ENCODE measurements around the gene OAS2. TPM values are rescaled to one million over a fixed set of nuclear protein-coding genes. Genes with fewer than 3 reads are reported as not detected.

The OAS2 gene
- total and polyA plus RNA-seq, 2 donors (not counting 1 experiment from before 2014, with no cell fraction given) = 2.2 to 3.1 TPM

DNA sequence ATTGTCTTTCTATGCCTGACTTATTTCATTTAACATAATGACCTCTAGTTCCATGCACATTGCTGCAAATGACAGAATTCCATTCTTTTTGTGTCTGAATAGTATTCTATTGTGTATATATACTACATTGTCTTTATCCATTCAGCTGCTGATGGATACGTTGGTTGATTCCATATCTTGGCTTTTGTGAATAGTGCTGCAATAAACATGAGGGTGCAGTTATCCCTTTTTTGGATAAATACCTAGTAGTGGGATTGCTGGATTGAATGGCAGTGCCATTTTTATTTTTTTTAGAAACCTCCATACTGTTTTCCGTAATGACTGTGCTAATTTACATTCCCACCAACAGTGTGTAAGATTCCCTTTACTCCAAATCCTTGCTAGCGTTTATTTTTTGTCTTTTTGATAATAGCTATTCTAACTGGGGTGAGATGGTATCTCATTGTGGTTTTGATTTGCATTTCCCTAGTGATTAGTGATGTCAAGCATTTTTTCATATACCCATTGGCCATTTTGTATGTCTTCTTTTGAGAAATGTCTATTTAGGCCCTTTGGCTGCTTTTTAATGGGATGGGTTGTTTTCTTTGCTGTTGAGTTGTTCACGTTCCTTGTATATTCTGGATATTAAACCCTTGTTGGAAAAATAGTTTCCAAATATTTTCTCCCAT lies 2.3 kb downstream of the OAS2 start:
- Histone ChIP-seq H3K4me2 (ENCODE audit: extremely low read depth, insufficient read depth, low read length) (no peak overlapping the region), H3K9ac (ENCODE audit: insufficient read depth, low read length) (no peak overlapping the region), H3K27me3 (ENCODE audit: control insufficient read depth, insufficient read depth, low read length) (no peaks in the 10 kb centered on the region), H3K27ac (ENCODE audit: insufficient read depth, low read length) (no peak overlapping the region), H2AFZ (ENCODE audit: low read length) (no peak overlapping the region), H3K36me3 (ENCODE audit: control insufficient read depth, insufficient read depth, low read length) (no peaks in the 10 kb centered on the region), H3K9me3 (ENCODE audit: control insufficient read depth, insufficient read depth, low read depth, low read length) (no peaks in the 10 kb centered on the region), H3K79me2 (ENCODE audit: control insufficient read depth, insufficient read depth, low read length) (no peaks in the 10 kb centered on the region), H4K20me1 (ENCODE audit: control insufficient read depth, extremely low read depth, insufficient read depth, low read length) (no peaks in the 10 kb centered on the region), H3K4me3 (replicated peaks in 1 of 4; ENCODE audit: control extremely low read depth in 1 of 4, insufficient read depth in 1 of 4, low read depth in 3 of 4, low read length in 4 of 4) (no peak overlapping the region), H3K4me1 (ENCODE audit: control insufficient read depth, extremely low read depth, insufficient read depth, low read length) (peaks cover 4% of the 10 kb centered on the region)
- DNase-seq (ENCODE audit: low read depth in 2 of 2) = no peak
- no peak for TF ChIP-seq EZH2 (IDR thresholded peaks at IDR 0.05; ENCODE audit: low read length, missing control alignments)
- TF ChIP-seq, protein P1, sequence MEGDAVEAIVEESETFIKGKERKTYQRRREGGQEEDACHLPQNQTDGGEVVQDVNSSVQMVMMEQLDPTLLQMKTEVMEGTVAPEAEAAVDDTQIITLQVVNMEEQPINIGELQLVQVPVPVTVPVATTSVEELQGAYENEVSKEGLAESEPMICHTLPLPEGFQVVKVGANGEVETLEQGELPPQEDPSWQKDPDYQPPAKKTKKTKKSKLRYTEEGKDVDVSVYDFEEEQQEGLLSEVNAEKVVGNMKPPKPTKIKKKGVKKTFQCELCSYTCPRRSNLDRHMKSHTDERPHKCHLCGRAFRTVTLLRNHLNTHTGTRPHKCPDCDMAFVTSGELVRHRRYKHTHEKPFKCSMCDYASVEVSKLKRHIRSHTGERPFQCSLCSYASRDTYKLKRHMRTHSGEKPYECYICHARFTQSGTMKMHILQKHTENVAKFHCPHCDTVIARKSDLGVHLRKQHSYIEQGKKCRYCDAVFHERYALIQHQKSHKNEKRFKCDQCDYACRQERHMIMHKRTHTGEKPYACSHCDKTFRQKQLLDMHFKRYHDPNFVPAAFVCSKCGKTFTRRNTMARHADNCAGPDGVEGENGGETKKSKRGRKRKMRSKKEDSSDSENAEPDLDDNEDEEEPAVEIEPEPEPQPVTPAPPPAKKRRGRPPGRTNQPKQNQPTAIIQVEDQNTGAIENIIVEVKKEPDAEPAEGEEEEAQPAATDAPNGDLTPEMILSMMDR (conservative IDR thresholded peaks at IDR 0.05 in 1 of 2, IDR thresholded peaks at IDR 0.05 in 1 of 2; ENCODE audit: low read depth in 1 of 2, low read length in 2 of 2) = no peak

DNA sequence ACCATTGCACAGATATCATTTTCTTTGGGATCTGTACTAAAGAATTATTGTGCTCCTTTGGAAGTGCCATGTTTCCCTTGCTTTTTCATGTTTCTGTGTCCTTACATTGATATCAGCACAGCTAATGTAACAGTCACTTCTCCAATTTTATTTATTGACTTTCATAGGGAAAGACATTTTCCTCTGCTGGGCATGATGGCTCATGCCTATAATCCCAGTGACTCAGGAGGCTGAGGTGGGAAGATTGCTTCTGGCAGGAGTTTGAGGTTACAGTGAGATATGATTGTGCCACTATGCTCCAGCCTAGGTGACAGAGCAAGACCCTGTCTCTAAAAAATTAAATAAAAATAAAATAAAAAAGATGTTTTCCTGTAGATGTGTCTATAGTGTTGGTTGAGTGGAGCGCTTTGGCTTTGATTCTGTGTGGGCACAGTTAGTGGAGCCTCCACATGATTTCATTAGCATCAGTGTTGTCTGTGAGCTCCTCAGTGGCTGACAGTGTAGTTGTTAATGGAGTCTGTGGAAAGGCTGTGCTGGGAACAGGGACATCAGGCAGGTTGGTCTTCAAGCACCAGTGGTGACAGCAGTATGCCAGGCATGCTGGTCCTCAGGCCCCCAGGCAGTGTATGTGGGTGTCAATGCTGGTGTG lies 7.4 kb downstream of the OAS2 start:
- Histone ChIP-seq H3K79me2 (ENCODE audit: control insufficient read depth, insufficient read depth, low read length) (no peaks in the 10 kb centered on the region), H3K4me3 (replicated peaks in 1 of 4; ENCODE audit: control extremely low read depth in 1 of 4, insufficient read depth in 1 of 4, low read depth in 3 of 4, low read length in 4 of 4) (no peak overlapping the region), H3K4me2 (ENCODE audit: extremely low read depth, insufficient read depth, low read length) (no peak overlapping the region), H3K9me3 (ENCODE audit: control insufficient read depth, insufficient read depth, low read depth, low read length) (no peaks in the 10 kb centered on the region), H3K36me3 (ENCODE audit: control insufficient read depth, insufficient read depth, low read length) (no peaks in the 10 kb centered on the region), H3K27me3 (ENCODE audit: control insufficient read depth, insufficient read depth, low read length) (no peaks in the 10 kb centered on the region), H3K4me1 (ENCODE audit: control insufficient read depth, extremely low read depth, insufficient read depth, low read length) (no peaks in the 10 kb centered on the region), H3K9ac (ENCODE audit: insufficient read depth, low read length) (no peak overlapping the region), H2AFZ (ENCODE audit: low read length) (no peak overlapping the region), H4K20me1 (ENCODE audit: control insufficient read depth, extremely low read depth, insufficient read depth, low read length) (no peaks in the 10 kb centered on the region), H3K27ac (ENCODE audit: insufficient read depth, low read length) (no peak overlapping the region)
- no peak for DNase-seq (ENCODE audit: low read depth in 2 of 2)
- TF ChIP-seq, protein P1 (conservative IDR thresholded peaks at IDR 0.05 in 1 of 2, IDR thresholded peaks at IDR 0.05 in 1 of 2; ENCODE audit: low read depth in 1 of 2, low read length in 2 of 2) = no peak
- TF ChIP-seq EZH2 (IDR thresholded peaks at IDR 0.05; ENCODE audit: low read length, missing control alignments) = no peak

DNA sequence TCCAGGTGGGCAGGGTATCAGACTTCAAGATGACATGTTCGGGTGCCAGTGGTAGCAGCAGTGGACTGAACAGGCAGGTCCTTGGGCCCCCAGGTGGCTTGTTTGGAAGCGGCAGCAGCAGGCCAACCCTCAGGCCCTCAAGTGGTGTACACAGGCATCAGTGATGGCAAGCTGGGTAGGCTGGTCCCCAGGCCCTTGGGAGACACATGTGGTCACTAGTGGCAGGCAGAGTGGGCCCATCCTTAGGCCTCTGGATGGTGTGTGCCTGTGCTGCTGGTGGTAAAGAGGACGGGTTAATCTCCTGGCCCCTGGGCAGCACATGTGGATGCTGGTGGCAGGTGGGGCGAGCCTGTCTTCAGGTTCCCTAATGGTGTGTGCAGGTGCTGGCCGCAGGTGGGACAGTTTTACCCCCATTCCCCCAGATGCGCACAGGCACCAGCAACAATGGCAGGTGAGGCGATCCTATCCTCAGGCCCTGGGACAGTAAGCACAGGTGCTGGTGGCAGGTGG lies 8.0 kb downstream of the OAS2 start:
- Histone ChIP-seq H3K4me2 (ENCODE audit: extremely low read depth, insufficient read depth, low read length) (no peak overlapping the region), H3K79me2 (ENCODE audit: control insufficient read depth, insufficient read depth, low read length) (no peaks in the 10 kb centered on the region), H3K36me3 (ENCODE audit: control insufficient read depth, insufficient read depth, low read length) (no peaks in the 10 kb centered on the region), H3K27me3 (ENCODE audit: control insufficient read depth, insufficient read depth, low read length) (no peaks in the 10 kb centered on the region), H3K4me3 (replicated peaks in 1 of 4; ENCODE audit: control extremely low read depth in 1 of 4, insufficient read depth in 1 of 4, low read depth in 3 of 4, low read length in 4 of 4) (no peak overlapping the region), H3K9ac (ENCODE audit: insufficient read depth, low read length) (no peak overlapping the region), H2AFZ (ENCODE audit: low read length) (no peak overlapping the region), H3K27ac (ENCODE audit: insufficient read depth, low read length) (no peak overlapping the region), H4K20me1 (ENCODE audit: control insufficient read depth, extremely low read depth, insufficient read depth, low read length) (no peaks in the 10 kb centered on the region), H3K9me3 (ENCODE audit: control insufficient read depth, insufficient read depth, low read depth, low read length) (no peaks in the 10 kb centered on the region), H3K4me1 (ENCODE audit: control insufficient read depth, extremely low read depth, insufficient read depth, low read length) (no peaks in the 10 kb centered on the region)
- TF ChIP-seq, protein P1 (conservative IDR thresholded peaks at IDR 0.05 in 1 of 2, IDR thresholded peaks at IDR 0.05 in 1 of 2; ENCODE audit: low read depth in 1 of 2, low read length in 2 of 2) = no peak
- no peak for TF ChIP-seq EZH2 (IDR thresholded peaks at IDR 0.05; ENCODE audit: low read length, missing control alignments)
- no peak for DNase-seq (ENCODE audit: low read depth in 2 of 2)

Measured in fibroblast of lung (primary cell).